HepG2 (cell line): ENCODE results near the gene NCOA3. TPM values are rescaled to one million over a fixed set of nuclear protein-coding genes. Genes with fewer than 3 reads are reported as not detected.

Experiments used
- ARNT2 ChIP-seq: sonication (generic); formaldehyde crosslinking; IDR thresholded peaks from 2 replicates; pipeline ENCODE4 v1.8.0; 2022; ENCODE audit warnings: mild to moderate bottlenecking, low read depth, missing genetic modification reagents, moderate library complexity
- ETV6 ChIP-seq: sonication (generic); formaldehyde crosslinking; conservative IDR thresholded peaks from 2 replicates; pipeline ENCODE4 v1.4.0; 2020; ENCODE audit warnings: missing genetic modification reagents
- FOXA3 ChIP-seq: IDR thresholded peaks from 2 replicates; pipeline ENCODE4 v1.6.1; 2016; ENCODE audit warnings: missing genetic modification reagents, missing compliant biosample characterization
- HMG20A ChIP-seq: IDR thresholded peaks from 2 replicates; pipeline ENCODE4 v1.6.1; 2016; ENCODE audit warnings: borderline replicate concordance
- KDM1A ChIP-seq: IDR thresholded peaks from 2 replicates; pipeline ENCODE4 v1.6.1; 2016; ENCODE audit warnings: missing compliant biosample characterization
- KLF15 ChIP-seq: sonication (generic); formaldehyde crosslinking; IDR thresholded peaks from 2 replicates; pipeline ENCODE4 v1.8.1; 2023; ENCODE audit warnings: borderline replicate concordance, mild to moderate bottlenecking, inconsistent platforms, missing genetic modification reagents, mixed read lengths
- SALL1 ChIP-seq: sonication (generic); formaldehyde crosslinking; IDR thresholded peaks from 2 replicates; pipeline ENCODE4 v1.8.0; 2022; ENCODE audit warnings: mild to moderate bottlenecking, missing genetic modification reagents
- SMYD3 ChIP-seq: sonication (generic); formaldehyde crosslinking; IDR thresholded peaks from 2 replicates; pipeline ENCODE4 v1.8.1; 2023; ENCODE audit warnings: mild to moderate bottlenecking, missing genetic modification reagents
- TBL1XR1 ChIP-seq: fragments of 150-350 bp; IDR thresholded peaks from 2 replicates; pipeline ENCODE4 v1.6.1; 2014; ENCODE audit warnings: borderline replicate concordance, low read length; ENCODE audit not compliant: partially characterized antibody
- ZFP41 ChIP-seq: sonication (generic); formaldehyde crosslinking; IDR thresholded peaks from 2 replicates; pipeline ENCODE4 v1.4.0; 2020; ENCODE audit warnings: mild to moderate bottlenecking, missing genetic modification reagents, borderline replicate concordance
- ZNF24 ChIP-seq: fragments of 450-650 bp; IDR thresholded peaks from 2 replicates; pipeline ENCODE4 v1.6.1; 2017; ENCODE audit warnings: antibody characterized with exemption, mild to moderate bottlenecking
- ZNF337 ChIP-seq: sonication (generic); formaldehyde crosslinking; IDR thresholded peaks from 2 replicates; pipeline ENCODE4 v1.5.1; 2020; ENCODE audit warnings: missing genetic modification reagents, low read depth, mild to moderate bottlenecking, borderline replicate concordance
- ZNF567 ChIP-seq: sonication (generic); formaldehyde crosslinking; IDR thresholded peaks from 2 replicates; pipeline ENCODE4 v1.8.1; 2023; ENCODE audit warnings: mild to moderate bottlenecking, missing genetic modification reagents, borderline replicate concordance
- polyA plus RNA-seq, 8 experiments: library from polyadenylated mRNA; depleted of rRNA in 3 of 8; stranded (reverse) in 7 of 8; unstranded in 1 of 8; fragments of >200 nt; fragmentation: Illumina TruSeq in 4 of 8; extraction: Trizol in 4 of 8; gene quantifications; 2 replicates each; pipeline versions ENCODE4 v1.2.1 to v1.2.3, GENCODE V29; 2011 to 2016; ENCODE audit warnings: low read depth in 4 of 8, missing spikeins in 1 of 8, mixed read lengths in 1 of 8; ENCODE audit not compliant: insufficient read depth in 1 of 8
- total RNA-seq, 5 experiments: library from RNA; depleted of rRNA; stranded (reverse); fragments of >200 nt; fragmentation: Illumina TruSeq; extraction: Trizol; gene quantifications; 2 replicates each; pipeline ENCODE4 v1.2.3, GENCODE V29; 2016; ENCODE audit warnings: low read depth in 1 of 5
- TF ChIP-seq, protein P1 (sequence below): IDR thresholded peaks from 2 replicates; pipeline ENCODE4 v1.6.1; 2018; ENCODE audit warnings: missing genetic modification reagents, mild to moderate bottlenecking, missing compliant biosample characterization
- TF ChIP-seq, protein P2 (sequence below): sonication (generic); formaldehyde crosslinking; IDR thresholded peaks from 2 replicates; pipeline ENCODE4 v1.9.0; 2022; ENCODE audit warnings: missing genetic modification reagents, mild to moderate bottlenecking, borderline replicate concordance
- TF ChIP-seq, protein P3 (sequence below): sonication (generic); formaldehyde crosslinking; IDR thresholded peaks from 2 replicates; pipeline ENCODE4 v1.4.0; 2020; ENCODE audit warnings: missing genetic modification reagents, borderline replicate concordance
- TF ChIP-seq, protein P4 (sequence below): sonication (generic); formaldehyde crosslinking; IDR thresholded peaks from 2 replicates; pipeline ENCODE4 v1.8.0; 2022; ENCODE audit warnings: missing genetic modification reagents, mild to moderate bottlenecking, inconsistent platforms, borderline replicate concordance
- TF ChIP-seq, protein P5 (sequence below): sonication (generic); formaldehyde crosslinking; IDR thresholded peaks from 2 replicates; pipeline ENCODE4 v1.8.0; 2022; ENCODE audit warnings: mild to moderate bottlenecking, missing genetic modification reagents; ENCODE audit not compliant: insufficient replicate concordance
- TF ChIP-seq, protein P6 (sequence below): sonication (generic); formaldehyde crosslinking; IDR thresholded peaks from 2 replicates; pipeline ENCODE4 v1.4.0; 2020; ENCODE audit warnings: missing genetic modification reagents

The NCOA3 gene
- total and polyA plus RNA-seq, 2 of the 13 experiments (the other 11 are each of a cell fraction or from before 2014, with no cell fraction given): 35.0 to 56.8 TPM

DNA sequence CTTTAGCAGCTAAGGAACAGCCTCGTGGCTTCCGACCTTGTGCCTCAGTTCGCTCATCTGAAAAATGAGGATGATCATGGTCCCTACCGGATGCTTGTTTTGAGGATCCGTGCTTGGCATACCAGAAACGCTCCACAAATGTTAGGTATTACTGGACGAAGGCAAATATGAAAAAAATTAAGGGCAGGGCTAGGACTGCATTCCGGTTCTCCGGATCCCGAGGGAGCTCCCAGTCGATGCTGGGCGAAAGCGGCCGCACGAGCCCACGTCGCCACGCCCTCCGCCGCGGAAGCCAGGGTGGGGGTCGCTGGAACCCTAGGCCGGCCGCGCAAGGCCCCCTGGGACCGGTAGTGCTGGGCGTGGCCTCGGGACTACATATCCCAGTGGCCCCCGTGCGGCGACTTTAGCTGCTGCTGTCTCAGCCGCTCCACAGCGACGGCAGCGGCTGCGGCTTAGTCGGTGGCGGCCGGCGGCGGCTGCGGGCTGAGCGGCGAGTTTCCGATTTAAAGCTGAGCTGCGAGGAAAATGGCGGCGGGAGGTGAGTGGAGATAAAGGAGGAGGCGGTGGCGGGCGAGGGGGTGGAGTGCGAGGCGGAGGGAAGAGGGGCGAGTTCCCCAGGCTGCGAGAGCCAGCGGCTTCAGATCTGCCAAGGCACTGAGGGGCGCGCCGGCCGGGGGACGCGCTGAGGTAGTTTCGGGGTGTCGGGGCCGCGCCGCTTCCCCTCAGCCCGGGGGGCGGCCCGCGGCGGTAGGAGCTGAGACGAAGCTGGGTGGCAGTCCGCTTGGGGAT, at the start of gene NCOA3 (continued):
- TF ChIP-seq, protein P1, sequence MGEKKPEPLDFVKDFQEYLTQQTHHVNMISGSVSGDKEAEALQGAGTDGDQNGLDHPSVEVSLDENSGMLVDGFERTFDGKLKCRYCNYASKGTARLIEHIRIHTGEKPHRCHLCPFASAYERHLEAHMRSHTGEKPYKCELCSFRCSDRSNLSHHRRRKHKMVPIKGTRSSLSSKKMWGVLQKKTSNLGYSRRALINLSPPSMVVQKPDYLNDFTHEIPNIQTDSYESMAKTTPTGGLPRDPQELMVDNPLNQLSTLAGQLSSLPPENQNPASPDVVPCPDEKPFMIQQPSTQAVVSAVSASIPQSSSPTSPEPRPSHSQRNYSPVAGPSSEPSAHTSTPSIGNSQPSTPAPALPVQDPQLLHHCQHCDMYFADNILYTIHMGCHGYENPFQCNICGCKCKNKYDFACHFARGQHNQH: peak; percentile 99
- TF ChIP-seq, protein P2, sequence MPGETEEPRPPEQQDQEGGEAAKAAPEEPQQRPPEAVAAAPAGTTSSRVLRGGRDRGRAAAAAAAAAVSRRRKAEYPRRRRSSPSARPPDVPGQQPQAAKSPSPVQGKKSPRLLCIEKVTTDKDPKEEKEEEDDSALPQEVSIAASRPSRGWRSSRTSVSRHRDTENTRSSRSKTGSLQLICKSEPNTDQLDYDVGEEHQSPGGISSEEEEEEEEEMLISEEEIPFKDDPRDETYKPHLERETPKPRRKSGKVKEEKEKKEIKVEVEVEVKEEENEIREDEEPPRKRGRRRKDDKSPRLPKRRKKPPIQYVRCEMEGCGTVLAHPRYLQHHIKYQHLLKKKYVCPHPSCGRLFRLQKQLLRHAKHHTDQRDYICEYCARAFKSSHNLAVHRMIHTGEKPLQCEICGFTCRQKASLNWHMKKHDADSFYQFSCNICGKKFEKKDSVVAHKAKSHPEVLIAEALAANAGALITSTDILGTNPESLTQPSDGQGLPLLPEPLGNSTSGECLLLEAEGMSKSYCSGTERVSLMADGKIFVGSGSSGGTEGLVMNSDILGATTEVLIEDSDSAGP: peak; percentile 98
- TF ChIP-seq ZFP41 (no peak), ZNF24 (no peak), ETV6 (peak; percentile 91; the same call in 1 of the 2 replicates), KDM1A (CRISPR knock-in tag) (no peak), ZNF567 (CRISPR knock-in tag) (peak; percentile 95; the same call in 1 of the 2 replicates), FOXA3 (CRISPR knock-in tag) (peak; percentile 85), ZNF337 (CRISPR knock-in tag) (peak; percentile 91; the same call in 1 of the 2 replicates), HMG20A (peak; percentile 42; the same call in 1 of the 2 replicates), SALL1 (CRISPR knock-in tag) (peak; percentile 99), TBL1XR1 (peak; percentile 73), KLF15 (CRISPR knock-in tag) (peak; percentile 87; the same call in 1 of the 2 replicates), ARNT2 (CRISPR knock-in tag) (peak; percentile 99), SMYD3 (peak; percentile 94; the same call in 1 of the 2 replicates)
- TF ChIP-seq, protein P3, sequence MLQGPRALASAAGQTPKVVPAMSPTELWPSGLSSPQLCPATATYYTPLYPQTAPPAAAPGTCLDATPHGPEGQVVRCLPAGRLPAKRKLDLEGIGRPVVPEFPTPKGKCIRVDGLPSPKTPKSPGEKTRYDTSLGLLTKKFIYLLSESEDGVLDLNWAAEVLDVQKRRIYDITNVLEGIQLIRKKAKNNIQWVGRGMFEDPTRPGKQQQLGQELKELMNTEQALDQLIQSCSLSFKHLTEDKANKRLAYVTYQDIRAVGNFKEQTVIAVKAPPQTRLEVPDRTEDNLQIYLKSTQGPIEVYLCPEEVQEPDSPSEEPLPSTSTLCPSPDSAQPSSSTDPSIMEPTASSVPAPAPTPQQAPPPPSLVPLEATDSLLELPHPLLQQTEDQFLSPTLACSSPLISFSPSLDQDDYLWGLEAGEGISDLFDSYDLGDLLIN: peak; percentile 85; the same call in 1 of the 2 replicates
- TF ChIP-seq, protein P4, sequence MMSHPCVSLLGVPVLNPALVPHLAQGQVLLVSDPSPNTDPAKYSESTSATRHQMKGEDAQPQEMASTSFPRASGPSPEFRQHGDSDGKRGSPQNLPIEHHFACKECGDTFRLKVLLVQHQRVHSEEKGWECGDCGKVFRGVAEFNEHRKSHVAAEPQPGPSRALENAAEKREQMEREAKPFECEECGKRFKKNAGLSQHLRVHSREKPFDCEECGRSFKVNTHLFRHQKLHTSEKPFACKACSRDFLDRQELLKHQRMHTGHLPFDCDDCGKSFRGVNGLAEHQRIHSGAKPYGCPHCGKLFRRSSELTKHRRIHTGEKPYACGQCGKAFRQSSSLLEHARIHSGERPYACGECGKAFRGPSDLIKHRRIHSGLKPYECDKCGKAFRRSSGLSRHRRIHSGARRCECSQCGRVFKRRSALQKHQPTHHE (CRISPR knock-in tag): peak; percentile 99
- TF ChIP-seq, protein P5, sequence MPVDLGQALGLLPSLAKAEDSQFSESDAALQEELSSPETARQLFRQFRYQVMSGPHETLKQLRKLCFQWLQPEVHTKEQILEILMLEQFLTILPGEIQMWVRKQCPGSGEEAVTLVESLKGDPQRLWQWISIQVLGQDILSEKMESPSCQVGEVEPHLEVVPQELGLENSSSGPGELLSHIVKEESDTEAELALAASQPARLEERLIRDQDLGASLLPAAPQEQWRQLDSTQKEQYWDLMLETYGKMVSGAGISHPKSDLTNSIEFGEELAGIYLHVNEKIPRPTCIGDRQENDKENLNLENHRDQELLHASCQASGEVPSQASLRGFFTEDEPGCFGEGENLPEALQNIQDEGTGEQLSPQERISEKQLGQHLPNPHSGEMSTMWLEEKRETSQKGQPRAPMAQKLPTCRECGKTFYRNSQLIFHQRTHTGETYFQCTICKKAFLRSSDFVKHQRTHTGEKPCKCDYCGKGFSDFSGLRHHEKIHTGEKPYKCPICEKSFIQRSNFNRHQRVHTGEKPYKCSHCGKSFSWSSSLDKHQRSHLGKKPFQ (CRISPR knock-in tag): peak; percentile 83
- TF ChIP-seq, protein P6, sequence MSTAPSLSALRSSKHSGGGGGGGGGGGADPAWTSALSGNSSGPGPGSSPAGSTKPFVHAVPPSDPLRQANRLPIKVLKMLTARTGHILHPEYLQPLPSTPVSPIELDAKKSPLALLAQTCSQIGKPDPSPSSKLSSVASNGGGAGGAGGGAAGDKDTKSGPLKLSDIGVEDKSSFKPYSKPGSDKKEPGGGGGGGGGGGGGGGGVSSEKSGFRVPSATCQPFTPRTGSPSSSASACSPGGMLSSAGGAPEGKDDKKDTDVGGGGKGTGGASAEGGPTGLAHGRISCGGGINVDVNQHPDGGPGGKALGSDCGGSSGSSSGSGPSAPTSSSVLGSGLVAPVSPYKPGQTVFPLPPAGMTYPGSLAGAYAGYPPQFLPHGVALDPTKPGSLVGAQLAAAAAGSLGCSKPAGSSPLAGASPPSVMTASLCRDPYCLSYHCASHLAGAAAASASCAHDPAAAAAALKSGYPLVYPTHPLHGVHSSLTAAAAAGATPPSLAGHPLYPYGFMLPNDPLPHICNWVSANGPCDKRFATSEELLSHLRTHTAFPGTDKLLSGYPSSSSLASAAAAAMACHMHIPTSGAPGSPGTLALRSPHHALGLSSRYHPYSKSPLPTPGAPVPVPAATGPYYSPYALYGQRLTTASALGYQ (CRISPR knock-in tag): peak; percentile 92
